ENCODE results near the gene USP32. TPM values are rescaled to one million over a fixed set of nuclear protein-coding genes. Genes with fewer than 3 reads are reported as not detected.

Gene USP32
- total RNA-seq, 1 experiment from 2014 or later, result 73.5 TPM

DNA sequence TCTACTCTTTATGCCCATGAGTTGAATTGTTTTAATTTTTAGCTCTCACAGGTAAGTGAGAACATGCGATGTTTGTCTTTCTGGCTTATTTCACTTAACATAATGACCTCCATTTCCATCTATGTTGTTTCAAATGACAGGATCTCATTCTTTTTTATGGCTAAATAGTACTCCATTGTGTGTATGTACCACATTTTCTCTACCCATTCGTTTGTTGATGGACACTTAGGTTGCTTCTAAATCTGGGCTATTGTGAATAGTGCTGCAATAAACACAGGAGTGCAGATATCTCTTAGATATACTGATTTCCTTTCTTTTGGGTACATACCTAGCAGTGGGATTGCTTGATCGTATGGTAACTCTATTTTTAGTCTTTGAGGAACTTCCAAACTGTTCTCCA lies 261.5 kb downstream of the USP32 start:
- Histone ChIP-seq H3K9me3 (ENCODE audit: control insufficient read depth, low read depth, low read length) (no peaks in the 10 kb centered on the region), H3T11ph (ENCODE audit: low read length) (no peak overlapping the region), H3K79me1 (ENCODE audit: insufficient read depth, low read depth, low read length, poor library complexity, severe bottlenecking) (no peaks in the 10 kb centered on the region), H3K14ac (ENCODE audit: insufficient read depth, low read length) (no peak overlapping the region), H3K23me2 (ENCODE audit: insufficient read length, low read depth, low read length, poor library complexity, severe bottlenecking) (peaks cover 5% of the 10 kb centered on the region), H2AFZ (ENCODE audit: low read length) (no peak overlapping the region), H3K4ac (ENCODE audit: low read depth, low read length) (no peak overlapping the region), H4K20me1 (ENCODE audit: control insufficient read depth, insufficient read depth, insufficient read length) (no peaks in the 10 kb centered on the region), H3K27me3 (ENCODE audit: insufficient read depth, low read length) (no peaks in the 10 kb centered on the region), H3K18ac (ENCODE audit: insufficient read length, low read depth, low read length) (no peak overlapping the region), H3K79me2 (ENCODE audit: insufficient read depth, low read length) (no peaks in the 10 kb centered on the region), H3K4me1 (ENCODE audit: insufficient read depth, low read length) (no peaks in the 10 kb centered on the region), H2AK5ac (ENCODE audit: insufficient read length, low read length) (no peak overlapping the region), H3K9ac (ENCODE audit: extremely low read depth, insufficient read length, low read length) (no peak overlapping the region), H4K91ac (ENCODE audit: insufficient read length, low read depth, low read length) (no peak overlapping the region), H4K5ac (ENCODE audit: insufficient read length, low read depth, low read length) (no peak overlapping the region), H3K27ac (ENCODE audit: insufficient read length, low read depth, low read length) (no peak overlapping the region), H2BK15ac (ENCODE audit: low read depth, low read length) (no peak overlapping the region), H2BK12ac (ENCODE audit: insufficient read length, low read depth, low read length) (no peak overlapping the region), H2BK5ac (ENCODE audit: insufficient read length, low read length) (no peak overlapping the region), H3K4me2 (ENCODE audit: insufficient read depth, insufficient read length, low read length) (no peak overlapping the region), H4K8ac (replicated peaks; ENCODE audit: insufficient read length, low read depth, low read length) (no peak overlapping the region), H3K56ac (ENCODE audit: insufficient read length, low read depth, low read length) (no peak overlapping the region), H2BK20ac (ENCODE audit: low read depth, low read length, poor library complexity, severe bottlenecking) (no peak overlapping the region), H3K23ac (ENCODE audit: insufficient read length, low read depth, low read length) (no peak overlapping the region), H2BK120ac (ENCODE audit: low read depth, low read length, poor library complexity, severe bottlenecking) (no peak overlapping the region)
- TF ChIP-seq, protein P1, sequence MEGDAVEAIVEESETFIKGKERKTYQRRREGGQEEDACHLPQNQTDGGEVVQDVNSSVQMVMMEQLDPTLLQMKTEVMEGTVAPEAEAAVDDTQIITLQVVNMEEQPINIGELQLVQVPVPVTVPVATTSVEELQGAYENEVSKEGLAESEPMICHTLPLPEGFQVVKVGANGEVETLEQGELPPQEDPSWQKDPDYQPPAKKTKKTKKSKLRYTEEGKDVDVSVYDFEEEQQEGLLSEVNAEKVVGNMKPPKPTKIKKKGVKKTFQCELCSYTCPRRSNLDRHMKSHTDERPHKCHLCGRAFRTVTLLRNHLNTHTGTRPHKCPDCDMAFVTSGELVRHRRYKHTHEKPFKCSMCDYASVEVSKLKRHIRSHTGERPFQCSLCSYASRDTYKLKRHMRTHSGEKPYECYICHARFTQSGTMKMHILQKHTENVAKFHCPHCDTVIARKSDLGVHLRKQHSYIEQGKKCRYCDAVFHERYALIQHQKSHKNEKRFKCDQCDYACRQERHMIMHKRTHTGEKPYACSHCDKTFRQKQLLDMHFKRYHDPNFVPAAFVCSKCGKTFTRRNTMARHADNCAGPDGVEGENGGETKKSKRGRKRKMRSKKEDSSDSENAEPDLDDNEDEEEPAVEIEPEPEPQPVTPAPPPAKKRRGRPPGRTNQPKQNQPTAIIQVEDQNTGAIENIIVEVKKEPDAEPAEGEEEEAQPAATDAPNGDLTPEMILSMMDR (conservative IDR thresholded peaks at IDR 0.05), result no peak
- no peak for DNase-seq
- Mint-ChIP-seq H3K27ac (no peak overlapping the region), H3K4me1 (peaks cover 15% of the 10 kb centered on the region in 2 experiments), H3K4me3 (no peak overlapping the region), H3K27me3 (ENCODE audit: low read depth) (peaks cover 26% of the 10 kb centered on the region), H3K36me3 (ENCODE audit: insufficient read depth in 1 of 3, low read depth in 3 of 3) (peaks cover 2 to 14% (median 7%) of the 10 kb centered on the region in 3 experiments; a peak in 6 of 7 replicates), H3K9me3 (no peaks in the 10 kb centered on the region)
- WGBS (ENCODE audit: extremely low coverage, insufficient read length, low lambda C conversion rate), result no CpG with 5 or more reads among the region's 3 CpGs
